Measurements from ENCODE around the gene MXRA8. TPM values are rescaled to one million over a fixed set of nuclear protein-coding genes. Genes with fewer than 3 reads are reported as not detected.

MXRA8 gene
- total RNA-seq, 1 donor, result 249 TPM

DNA sequence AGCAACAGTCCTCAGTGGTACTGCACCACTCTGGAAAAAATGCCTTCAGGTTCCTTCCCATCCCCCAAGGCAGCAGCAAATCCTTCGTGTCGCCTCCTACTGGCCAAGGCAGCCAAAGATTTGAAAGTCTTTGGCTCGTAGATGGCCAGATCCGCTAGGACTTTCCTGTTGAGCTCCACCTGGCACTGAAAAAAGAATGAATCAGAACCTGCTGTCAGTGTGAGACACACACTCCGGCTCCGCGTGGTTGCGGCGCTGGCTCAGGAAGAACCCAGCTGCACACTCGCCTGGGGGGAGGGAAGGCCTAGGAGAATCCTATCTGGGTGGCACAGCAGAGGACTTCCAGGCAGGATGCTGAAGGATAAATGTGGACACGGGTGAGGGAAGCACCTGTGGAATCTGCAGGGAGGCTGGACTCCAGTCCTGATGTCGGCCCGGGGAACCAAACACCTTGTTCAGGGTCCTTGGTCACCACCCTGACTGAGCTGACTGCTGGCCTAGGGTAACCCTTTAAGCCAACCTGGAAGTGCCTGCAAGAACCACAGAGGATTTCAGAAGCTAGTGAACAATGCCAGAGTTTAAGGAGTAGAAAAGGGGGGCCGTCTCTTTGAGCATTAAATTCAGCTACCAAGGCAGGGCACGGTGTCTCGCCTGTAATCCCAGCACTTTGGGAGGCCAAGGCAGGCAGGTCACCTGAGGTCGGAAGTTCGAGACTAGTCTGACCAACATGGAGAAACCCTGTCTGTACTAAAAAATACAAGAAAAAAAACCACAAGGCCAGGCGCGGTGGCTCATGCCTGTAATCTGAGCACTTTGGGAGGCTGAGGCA lies 43.9 kb upstream of the MXRA8 start:
- H3K4me3 ChIP-seq (ENCODE audit: low read depth, low read length), result no peak overlapping the region
- peak; percentile 66 for TF ChIP-seq CTCF (IDR thresholded peaks at IDR 0.05; ENCODE audit: insufficient read depth, low read depth, low read length)
- peak; percentile 46 for DNase-seq (ENCODE audit: low read depth)

DNA sequence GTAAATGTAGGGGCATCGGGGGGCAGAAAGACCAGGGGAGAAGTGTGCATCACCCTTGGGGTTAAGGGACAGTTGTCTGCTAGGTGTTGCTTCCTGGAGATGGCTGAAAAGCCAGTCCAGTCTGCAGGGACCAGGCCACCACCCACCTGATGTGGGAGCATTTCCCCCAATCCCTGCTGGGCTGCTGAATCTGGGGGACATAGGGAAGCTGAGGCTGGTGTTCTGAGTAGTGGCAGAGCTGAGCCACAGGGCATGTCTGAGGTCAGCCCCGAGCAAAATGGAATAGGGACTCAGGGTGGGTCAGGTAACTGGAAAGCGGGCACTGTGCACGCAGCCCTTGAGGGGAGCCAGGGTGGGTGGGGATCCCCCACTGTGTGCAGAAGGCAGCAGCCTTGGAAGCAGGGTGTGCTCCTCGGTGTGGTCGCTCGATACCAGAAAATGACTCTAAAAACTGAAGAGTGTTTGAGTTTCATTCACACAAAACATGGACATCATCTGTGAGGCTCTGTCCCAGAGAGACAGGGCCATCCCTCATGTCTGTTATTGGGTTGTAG lies 43.2 kb upstream of the MXRA8 start:
- no peak for TF ChIP-seq CTCF (IDR thresholded peaks at IDR 0.05; ENCODE audit: insufficient read depth, low read depth, low read length)
- no peak for DNase-seq (ENCODE audit: low read depth)
- no peak overlapping the region for H3K4me3 ChIP-seq (ENCODE audit: low read depth, low read length)

DNA sequence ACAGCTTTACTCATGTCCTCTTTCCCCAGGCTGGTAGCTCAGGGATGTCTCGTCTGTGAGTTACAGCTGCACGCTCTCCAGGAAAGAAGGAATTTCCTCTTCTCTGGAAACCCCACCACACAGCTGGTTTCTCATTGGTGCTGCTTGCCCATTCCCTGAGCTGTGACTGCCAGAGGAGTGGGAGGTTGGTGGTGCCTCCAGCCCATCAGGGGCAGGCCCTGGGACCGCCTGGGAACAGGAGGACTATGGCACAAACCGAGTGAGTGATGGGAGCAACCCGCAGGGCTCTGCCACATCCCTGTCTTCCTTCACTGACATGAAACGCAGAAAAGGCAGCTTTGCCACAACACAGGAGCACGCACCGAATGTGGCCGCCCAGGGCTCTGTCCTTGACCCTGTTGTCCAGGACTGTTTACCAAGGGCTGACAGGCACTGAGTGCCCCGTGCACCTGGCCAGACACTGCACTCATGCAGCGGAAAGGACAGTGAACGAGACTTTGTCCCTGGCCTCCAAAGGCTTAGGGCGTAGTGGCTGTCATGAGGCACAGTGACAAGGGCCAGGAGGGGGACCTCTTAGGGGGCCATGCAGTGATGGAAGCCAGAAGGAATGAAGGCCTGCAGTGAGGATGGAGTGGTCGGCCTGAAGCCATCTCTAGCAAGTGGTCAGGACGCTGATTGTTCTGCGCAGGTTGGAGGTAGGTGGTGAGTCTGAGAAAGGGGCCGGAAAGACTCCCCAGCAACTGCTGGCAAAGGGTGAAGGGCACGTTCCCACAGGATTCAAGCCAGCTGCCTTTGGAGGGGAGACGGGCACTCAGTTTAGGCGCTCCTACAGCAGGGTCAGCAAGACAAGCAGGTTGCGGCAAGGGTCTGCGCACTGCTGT lies 42.5 kb upstream of the MXRA8 start:
- H3K4me3 ChIP-seq (ENCODE audit: low read depth, low read length), result peak overlapping the region; percentile 98
- DNase-seq (ENCODE audit: low read depth), result no peak
- TF ChIP-seq CTCF (IDR thresholded peaks at IDR 0.05; ENCODE audit: insufficient read depth, low read depth, low read length), result no peak

- peak; percentile 50 for DNase-seq (ENCODE audit: low read depth)
- TF ChIP-seq CTCF (IDR thresholded peaks at IDR 0.05; ENCODE audit: insufficient read depth, low read depth, low read length), result no peak
Measured at GRCh38 chr1:1399872-1400575, 41.7 kb upstream of the MXRA8 start.

GRCh38 chr1:1399187-1399871 lies 41.0 kb upstream of the MXRA8 start, which contains the start of gene CCNL2:
CCNL2 (minus strand) TSS chr1:1399335; CDS start chr1:1399306, 29 bp downstream.
- DNase-seq (ENCODE audit: low read depth), result peak; percentile 98
- H3K4me3 ChIP-seq (ENCODE audit: low read depth, low read length), result peak within 1 kb of the TSS; percentile 98
- TF ChIP-seq CTCF (IDR thresholded peaks at IDR 0.05; ENCODE audit: insufficient read depth, low read depth, low read length), result peak; percentile 56

More at GRCh38 chr1:1399872-1400575, 41.7 kb upstream of the MXRA8 start:
- peak overlapping the region; percentile 98 for H3K4me3 ChIP-seq (ENCODE audit: low read depth, low read length)

All from fibroblast of villous mesenchyme (primary cell).